NCI-H345 (cell line): ENCODE measurements around the gene SSX2IP.
"Not testable (repeated sequence)": the region's sequence is repeated elsewhere in the genome, so short reads cannot be mapped to it uniquely, and the experiment has no call there.

Experiments used
- DNase-seq: peaks from one replicate; lab custom pipeline; 2025; lab: John Stamatoyannopoulos, UW

The SSX2IP gene

DNA sequence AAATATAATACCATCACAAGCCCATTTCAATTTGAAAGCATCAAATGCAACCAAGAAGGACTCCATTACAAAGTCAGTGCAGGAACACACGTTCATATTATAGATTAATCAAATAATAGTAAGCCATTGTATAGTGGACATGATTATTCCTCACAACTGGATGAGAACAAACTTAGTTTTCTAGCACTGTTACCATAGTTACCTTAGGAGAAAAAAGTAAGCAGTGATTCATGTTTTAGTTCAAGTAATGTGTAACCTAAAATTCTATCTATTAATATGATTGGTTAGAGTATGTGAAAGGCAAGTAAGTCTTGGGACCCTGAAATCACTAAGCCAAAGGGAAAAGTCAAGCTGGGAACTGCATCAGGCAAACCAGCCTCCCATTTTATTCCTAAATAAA is 15.2 kb downstream of the SSX2IP start:
- no peak for DNase-seq

DNA sequence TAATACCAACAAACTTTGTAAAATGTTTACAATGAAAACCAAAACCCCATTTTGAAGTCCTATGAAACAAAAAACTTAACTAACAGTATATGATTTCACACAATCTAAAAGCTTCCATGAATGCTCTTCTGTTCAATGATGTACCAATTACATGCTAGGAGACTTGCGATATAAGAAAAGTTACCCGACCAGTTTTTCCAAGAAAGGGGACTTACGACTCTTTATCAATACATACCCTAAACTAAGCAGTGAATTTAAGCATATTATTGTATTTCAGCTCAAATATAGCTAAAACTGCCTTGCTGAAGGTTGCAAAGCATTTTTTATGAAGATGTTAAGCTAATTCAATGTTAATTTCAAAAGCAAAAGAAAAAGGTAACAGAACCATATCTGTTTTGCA is 15.6 kb downstream of the SSX2IP start:
- DNase-seq, result no peak

DNA sequence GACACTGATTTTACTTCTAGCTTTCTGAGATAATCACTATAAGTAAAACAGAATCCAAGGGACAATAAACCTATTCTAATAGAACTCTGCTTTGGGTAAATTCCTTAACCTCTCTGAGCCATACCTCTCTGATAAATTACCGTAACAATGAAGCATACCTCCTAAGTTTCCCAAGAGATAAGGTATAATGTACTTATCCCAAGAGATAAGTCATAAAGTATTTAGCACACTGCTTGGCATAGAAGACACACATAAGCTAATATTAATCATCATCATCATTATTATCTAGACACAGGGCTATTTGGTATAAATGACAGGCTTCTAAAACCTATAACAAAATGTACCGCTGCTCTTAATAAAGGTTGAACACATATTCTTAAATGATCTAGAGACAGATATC is 16.2 kb downstream of the SSX2IP start:
- no peak for DNase-seq

DNA sequence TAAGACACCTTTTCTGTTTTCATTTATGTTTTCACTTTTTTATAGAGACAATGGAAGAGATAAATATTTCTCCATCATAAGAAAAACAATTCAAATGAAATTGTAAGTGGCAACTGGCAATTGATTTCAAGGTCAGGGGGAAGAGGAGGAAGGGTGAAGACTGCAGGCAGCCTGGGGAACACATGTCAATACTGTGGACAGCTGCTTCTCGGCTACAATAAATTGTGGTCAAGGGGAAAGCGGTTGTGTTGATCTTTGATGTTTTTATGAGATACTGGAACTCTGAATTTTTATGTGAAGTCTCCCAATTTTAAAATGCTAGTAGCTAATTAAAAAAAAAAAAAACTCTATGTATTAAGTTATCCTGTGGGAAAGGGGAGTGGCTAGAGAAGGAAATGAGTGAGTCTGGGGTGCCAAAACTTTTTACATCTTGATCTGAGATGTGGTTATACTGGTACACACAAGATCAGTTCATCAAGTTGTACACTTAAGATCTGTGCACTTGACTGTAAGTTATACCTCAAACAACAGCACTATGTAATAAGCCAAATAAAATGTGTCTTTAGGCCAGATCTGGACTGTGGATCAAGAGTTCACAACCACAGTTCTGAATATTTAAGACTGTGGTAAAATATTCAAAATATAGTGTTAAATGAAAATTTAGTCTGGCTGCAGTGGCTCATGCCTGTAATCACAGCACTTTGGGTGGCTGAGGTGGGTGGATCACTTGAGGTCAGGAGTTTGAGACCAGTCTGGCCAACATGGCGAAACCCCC is 18.0 kb downstream of the SSX2IP start:
- no peak for DNase-seq

DNA sequence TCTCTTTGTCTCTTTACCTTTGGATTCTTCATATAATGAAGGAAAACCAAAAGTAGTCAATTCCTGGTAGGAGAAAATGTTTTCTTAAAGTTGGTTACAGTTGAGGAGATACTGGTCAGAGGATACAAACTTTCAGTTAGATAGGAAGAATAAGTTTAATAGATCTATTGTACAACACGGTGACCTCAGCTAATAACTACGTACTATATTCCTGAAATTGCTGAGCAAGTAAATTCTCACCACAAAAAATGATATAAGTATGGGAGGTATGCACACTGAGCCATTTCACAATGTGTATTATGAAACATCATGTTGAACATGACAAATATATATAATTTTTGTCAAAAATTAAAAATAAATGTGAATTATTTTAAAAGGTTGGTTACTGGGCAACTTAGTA is 20.4 kb downstream of the SSX2IP start:
- DNase-seq, result no peak

DNA sequence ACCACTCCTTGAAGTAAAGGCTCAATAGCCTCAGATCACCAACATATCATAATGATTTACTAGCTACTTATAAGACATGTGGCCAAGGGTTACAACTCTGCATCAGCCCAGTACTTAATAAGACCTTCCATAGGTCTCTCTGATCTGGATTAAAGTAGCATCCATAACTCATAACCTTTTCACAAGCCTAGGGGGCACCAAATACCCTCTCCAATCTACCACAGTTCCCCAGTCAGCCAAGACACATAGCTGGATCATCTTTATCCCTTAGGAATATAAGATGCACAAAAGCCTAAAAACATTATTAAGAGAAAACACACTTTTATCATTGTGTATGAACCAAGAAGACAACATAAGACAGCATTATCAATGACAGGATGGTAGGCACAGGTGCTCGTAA is 22.1 kb downstream of the SSX2IP start:
- DNase-seq, result no peak

DNA sequence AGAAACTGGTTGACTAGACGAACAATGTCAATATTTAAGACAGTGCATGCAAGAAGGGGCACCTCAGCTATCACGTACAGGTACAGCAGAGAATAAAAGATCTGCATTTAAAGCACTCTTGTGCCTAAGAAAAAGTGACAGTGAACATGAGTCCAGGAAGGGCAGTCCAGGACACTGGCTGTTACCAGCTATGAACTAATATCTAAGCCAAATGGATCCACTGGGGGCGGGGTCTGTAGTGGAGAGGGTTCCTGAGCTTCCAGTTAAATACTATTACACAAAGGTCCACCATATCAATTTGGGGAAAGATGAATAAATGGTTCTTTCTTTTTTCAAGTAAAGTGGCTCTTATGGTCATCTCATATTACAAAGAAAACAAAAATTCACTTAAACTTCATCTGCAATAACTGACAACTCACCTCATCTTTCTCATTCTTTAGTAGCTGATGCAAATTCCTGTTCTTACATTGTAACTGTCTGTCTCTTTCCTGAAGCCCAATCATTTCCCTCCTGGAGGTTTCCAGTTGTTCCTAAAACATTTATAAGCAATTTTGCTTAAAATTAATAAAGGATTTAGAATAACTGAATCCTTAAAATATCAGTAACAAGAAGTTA is 24.5 kb downstream of the SSX2IP start:
- no peak for DNase-seq

DNA sequence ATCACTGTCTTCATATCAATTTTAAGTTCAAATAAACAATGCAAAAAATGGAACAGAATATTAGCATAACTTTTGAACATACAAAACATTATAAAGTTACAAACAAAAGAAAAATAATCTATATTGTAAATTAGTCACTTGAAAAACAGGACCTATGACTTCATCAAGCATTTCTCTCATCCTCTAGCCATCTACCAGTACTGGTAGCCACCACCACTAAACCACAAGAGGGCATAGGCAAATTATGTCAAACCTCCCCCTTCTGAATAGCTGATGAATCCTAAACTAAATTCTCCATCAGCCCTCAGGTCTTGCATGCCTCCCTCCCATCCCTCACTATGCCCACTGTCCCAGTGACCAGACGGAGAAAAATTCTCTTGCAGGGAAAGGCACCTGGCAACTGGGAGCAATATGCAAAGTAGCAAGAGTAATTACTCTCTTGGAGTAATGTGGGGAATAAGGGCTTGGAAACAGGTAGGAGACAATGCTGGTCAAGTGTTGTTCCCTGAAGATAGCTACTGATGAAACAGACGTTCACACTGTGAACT is 37.1 kb downstream of the SSX2IP start:
- no peak for DNase-seq

DNA sequence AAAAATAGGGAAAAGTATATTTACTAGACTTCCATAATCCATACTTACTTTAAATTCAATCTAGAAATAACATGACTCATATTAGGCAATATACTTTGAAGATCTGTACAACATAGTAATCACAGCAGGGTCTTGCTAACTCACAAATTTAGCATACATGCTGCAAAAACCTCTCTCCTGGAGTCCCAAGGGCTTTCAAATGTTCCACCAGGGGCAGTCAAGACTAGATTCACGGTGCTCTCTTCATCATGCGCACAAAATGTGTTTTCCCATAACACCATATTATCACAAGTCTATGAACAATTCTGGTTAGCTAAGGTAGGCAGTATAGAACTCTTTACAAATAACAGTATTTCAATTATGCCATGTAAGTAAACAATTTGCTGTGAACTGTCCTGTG is 45.8 kb downstream of the SSX2IP start:
- DNase-seq, result no peak

DNA sequence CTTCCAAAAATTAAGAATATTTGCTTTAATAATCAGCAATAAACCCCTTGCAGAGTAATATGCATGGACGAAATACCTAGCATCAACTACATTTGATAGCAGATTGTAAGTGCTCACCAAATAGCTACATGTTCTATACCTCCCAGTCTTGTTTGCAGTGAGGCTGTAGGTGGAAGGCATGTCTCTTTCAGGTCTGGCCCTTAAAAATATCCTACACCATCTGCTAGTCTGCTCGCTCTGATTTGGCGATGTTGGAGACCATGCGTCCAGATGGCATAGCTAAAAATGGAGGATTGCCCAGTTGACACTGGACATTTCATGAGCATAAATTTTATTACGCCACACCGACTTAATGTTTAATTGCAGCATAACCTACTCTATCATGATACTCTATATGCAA is 47.1 kb downstream of the SSX2IP start:
- DNase-seq, result no peak

DNA sequence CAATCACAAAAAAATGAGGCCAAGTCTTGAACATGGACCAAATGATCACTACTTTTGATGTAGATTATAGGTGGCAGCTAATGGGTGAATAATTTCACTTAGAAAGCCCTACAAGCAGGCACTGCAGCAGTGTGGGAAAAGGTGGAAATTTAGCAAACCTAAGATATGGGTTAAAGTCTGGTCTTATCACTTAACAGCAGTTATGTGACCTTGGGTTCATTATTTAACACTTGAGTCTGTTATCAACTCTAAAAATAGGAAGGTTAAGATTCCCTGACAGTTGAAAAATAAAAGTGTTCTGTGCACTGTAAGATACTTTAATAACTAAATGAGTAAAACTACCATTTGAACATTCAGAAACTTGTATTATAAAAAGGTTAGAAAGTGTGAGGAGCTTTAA is 47.5 kb downstream of the SSX2IP start:
- no peak for DNase-seq

DNA sequence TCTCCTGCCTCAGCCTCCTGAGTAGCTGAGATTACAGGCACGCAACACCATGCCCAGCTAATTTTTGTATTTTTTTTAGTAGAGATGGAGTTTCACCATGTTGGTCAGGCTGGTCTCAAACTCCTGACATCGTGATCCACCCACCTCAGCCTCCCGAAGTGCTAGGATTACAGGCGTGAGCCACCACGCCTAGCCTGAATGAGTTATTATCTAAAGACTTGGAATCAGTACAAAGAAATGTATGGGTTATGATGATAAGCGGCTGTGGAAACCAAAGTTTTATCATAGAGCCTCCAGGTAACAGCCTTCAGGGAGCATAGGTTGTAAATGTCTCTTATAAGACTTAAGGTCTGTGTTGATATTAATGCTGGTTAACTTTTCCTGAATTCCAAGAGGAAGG is 50.5 kb downstream of the SSX2IP start:
- not testable (repeated sequence) for DNase-seq

DNA sequence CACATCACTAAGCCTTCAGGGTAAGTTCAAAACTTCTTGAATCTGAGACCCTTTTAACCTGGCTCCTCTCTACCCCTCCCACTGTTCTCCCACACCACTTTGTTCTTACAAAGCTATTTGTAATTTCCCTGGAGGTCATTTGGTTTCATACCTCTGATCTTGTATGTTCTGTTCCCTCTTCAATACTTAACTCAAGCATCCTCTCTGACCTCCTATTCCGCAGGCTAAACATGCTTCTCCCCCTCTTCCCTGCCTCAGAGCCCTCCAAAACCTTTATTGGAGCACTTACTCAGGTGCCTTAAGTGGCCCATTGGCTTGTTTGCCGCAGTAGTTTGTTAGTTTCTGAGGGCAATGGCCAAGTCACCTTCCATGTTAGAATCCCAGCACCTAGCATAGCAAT is 54.8 kb downstream of the SSX2IP start:
- DNase-seq, result no peak

DNA sequence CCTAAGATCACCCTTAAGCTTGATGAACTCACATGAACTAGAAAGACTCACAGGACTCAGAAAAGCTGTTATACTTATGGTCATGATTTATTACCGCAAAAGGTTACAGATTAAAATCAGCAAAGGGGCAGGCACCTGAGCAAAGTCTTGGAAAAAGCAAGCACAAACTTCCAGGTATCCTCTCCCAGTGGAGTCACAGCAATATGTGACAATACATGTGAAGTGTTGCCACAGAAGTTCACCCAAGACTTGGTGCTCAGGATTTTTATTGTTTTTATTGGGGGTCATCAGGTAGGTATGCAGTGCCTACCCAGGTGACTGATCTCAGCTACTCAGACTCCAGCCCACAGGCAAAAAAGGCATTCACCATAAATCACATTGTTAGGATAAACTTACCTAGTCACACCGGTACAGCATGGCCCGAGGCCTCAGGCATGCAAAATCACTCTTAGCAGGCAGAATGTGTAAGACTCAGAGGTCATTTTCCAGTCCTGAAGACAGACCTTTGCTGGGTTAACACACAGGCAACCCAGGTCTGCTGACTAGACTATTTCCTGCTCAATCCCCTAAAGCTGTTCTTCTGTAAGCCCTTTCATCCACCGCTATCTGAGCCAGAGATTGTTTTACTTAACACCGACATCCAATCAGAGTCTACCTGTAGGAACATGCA is 55.6 kb downstream of the SSX2IP start:
- DNase-seq, result no peak

DNA sequence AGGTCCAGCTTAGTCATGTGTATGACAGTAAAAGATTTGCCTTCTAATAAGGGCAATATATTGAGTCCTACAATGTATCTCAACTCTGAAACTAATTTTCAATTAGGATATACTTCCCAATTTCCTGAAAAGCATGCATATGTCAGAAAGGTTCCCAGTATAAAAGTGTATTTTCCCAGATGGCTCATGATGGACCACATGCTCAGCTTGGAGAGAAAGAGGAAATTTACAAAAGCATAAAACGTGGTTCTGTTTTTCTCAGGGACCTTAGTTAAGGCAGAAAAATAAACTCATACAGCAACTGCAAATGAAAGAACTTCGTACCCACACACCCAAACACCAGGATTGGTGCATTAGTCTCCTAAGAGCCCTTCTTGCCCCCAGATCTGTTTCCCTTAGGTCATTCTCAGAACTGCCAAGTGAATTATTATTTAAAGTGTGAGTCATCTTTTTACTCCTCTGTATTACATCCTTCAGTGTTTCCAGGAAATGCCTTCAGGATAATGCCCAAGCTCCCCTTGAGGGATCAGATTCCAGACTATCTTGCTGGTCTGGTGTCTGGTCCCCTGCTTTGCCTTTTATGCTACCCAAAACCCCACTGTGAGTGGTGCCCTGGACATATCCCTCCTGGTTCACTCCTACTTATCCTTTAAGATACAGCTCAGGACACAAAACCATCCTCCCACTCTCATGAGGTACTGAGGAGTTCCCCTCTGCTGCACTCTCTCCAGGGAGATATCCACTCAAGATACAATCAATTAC is 57.4 kb downstream of the SSX2IP start:
- DNase-seq, result no peak

DNA sequence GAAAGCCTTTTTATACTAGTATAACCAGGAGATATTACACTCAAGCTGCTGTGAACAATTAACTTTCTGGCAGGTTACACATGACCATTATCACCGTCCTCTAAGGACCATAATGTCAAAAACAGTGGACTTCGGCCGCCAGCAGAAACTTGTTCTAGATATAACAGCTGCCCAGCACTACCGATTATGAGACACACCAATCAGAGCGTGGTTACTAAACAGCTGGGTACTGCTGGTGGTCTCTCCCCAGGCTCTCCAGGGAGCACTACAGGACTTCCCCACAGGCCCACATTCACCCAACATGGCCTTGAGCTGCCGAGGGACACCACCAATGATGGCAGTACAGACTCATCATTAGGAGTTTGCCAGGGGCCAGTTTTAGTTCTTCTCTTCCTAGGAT is 58.1 kb downstream of the SSX2IP start:
- DNase-seq, result no peak

DNA sequence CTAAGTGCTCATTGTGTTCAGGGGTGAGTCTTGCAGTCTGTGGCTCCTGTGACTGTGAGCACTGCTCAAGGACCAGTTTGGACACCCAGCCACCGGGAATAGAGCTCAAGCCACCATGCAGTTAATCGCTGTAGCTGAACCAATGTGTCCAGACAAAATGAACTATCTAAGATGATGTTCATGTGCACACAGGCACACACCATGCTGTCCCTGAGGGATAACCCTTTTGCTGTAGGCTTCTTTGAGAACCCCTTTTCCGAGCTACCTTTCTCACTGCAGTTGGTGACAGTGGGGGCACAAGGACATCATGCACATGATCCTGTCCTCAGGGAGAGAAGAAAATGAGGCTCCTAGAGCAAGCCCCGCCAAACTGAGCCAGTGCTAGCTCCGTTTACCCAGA is 65.4 kb downstream of the SSX2IP start:
- DNase-seq, result no peak

DNA sequence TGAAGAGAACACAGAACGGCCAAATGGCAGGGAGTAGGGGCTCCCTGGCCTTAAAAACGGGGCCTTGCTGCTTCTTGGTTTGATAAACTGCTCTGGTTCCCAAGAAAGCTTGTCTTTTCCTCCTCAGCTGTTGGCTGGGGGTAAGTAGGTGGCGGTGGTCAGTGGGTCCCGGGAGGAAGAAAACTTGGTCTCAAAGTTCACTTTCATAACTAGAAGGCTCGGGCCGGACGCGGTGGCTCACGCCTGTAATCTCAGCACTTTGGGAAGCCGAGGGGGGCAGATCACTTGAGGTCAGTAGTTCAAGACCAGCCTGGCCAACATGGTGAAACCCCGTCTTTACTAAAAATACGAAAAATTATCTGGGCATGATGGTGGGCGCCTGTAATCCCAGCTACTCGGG is 68.7 kb downstream of the SSX2IP start:
- no peak for DNase-seq

DNA sequence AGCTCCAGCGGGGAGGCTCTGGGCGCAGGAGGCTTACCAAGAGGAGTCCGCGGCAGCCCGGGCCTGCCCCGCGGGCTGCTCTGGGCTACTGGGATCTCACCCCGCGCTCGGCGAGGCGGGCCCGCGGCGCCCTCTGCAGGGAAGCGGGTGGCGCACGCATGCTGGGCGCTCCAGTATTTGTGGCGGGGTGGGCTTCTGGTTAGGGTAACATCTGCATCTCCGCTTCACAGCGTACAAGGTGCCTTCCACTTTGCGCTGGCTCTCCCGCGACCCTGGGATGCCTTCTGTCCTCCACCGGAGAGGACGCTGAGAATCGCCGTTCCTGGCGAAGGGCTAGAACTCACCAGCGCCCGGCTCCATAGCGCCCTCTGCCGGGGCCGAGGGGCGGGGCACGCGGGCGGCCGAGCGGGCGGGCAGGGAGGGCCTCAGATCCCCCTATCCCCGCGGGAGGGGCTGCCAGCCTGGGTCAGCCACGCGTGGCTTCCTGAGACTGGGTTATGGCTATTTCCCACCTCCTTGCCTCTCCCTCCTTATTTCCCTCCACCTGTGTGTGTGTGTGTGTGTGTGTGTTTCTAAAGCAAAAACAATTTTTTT is 69.4 kb downstream of the SSX2IP start:
- DNase-seq, result peak; percentile 88

DNA sequence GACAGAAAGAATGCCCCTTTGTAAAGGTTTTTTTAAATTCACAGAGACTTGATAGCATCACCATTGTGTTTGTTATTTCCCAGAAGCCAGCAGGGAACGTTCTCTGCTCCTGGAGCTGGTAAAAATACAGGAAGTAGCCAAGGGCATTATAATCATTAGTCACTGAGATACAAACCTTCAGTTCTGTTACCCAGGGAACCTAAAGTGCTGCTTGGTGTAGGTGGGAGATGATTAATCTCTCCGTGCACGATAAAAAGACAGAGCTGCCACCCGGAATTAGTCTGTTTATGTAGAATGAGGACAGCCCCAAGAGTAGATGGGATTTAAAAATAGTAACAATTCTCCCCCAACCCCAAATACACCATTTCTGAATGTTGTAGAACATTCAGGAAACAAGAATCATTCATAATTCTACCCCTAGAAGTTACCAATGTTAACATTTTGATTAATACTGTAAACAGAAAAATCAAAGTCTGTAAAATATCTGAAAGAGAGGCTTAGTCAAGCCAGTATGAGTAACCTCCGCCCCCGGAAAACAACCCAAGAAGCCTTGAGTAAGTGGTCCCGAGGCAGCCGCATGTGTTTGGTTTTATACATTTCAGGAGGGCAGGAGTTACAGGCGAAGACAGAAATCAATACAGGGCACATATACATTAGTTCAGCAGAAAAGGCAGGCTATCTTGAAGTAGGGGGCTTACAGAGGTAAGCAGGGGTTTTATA is 70.7 kb downstream of the SSX2IP start:
- peak; percentile 53 for DNase-seq

DNA sequence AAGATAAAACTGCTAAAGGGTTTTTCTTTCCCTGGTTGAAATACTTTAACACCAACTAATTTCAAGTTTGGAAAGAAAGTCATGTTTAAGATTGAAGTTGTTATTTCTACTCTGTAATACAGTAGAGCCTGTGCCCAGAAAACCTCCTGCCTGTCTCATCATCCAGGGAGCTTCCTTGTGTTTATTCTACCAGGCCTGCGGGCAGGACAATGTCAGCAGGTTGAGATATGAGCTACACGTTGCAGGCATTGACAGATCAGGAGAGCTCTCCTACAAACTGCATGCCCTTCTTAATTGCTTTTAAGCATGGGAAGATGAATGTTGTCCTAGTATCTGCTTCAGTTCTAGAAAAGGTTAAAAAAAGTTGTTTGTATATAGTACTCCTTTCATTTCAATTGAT is 72.9 kb downstream of the SSX2IP start:
- DNase-seq, result no peak
